Stomach (tissue), 9 donors: Measurements from ENCODE around the gene SHANK1. TPM values are rescaled to one million over a fixed set of nuclear protein-coding genes. Genes with fewer than 3 reads are reported as not detected.

Experiments used
- DNase-seq, 2 donors: peaks; one replicate each; pipeline versions ENCODE4 v3.0.0 to v3.0.0-alpha.2; 2013 to 2019
- H3K27ac ChIP-seq, 5 donors: fragments of 200-600 bp in 4 of 5; sonication (generic) in 4 of 5; one replicate each; pipeline ENCODE4 v1.5.1; 2013 to 2019; ENCODE audit warnings: mild to moderate bottlenecking in 1 of 5, moderate library complexity in 1 of 5
- H3K27me3 ChIP-seq, 3 donors: fragments of 200-600 bp; sonication (generic); one replicate each; pipeline ENCODE4 v1.5.1; 2017 to 2019; ENCODE audit warnings: mixed run types in 1 of 3
- H3K36me3 ChIP-seq, 4 donors: fragments of 200-600 bp; sonication (generic); 1 replicate in 3 of 4; 2 replicates in 1 of 4; pipeline ENCODE4 v1.5.1; 2016 to 2019
- H3K4me1 ChIP-seq, 4 donors: fragments of 200-600 bp; sonication (generic); one replicate each; pipeline ENCODE4 v1.5.1; 2016 to 2019
- H3K4me3 ChIP-seq, 4 donors: fragments of 200-600 bp; sonication (generic) in 3 of 4; one replicate each; pipeline ENCODE4 v1.5.1; 2016 to 2019; ENCODE audit warnings: mild to moderate bottlenecking in 1 of 4
- H3K9me3 ChIP-seq, 4 donors: fragments of 200-600 bp; sonication (generic); one replicate each; pipeline ENCODE4 v1.5.1; 2016 to 2019
- CTCF ChIP-seq, 7 experiments: fragments of 450-650 bp in 4 of 7; fragments of 200-600 bp in 3 of 7; sonication (generic) in 3 of 7; IDR thresholded peaks; one replicate each; pipeline ENCODE4 v1.5.1; 2016 to 2019; ENCODE audit warnings: antibody characterized with exemption in 7 of 7, control low read depth in 2 of 7, mild to moderate bottlenecking in 1 of 7
- EP300 ChIP-seq: sonication (generic); formaldehyde crosslinking; IDR thresholded peaks from one replicate; pipeline ENCODE4 v1.6.1; 2017; ENCODE audit warnings: antibody characterized with exemption
- POLR2A ChIP-seq, 4 donors: fragments of 450-650 bp; IDR thresholded peaks; one replicate each; pipeline ENCODE4 v1.6.1; 2016; ENCODE audit warnings: antibody characterized with exemption in 4 of 4, control low read depth in 2 of 4, mild to moderate bottlenecking in 1 of 4, moderate library complexity in 1 of 4
- POLR2AphosphoS5 ChIP-seq, 3 donors: sonication (generic); formaldehyde crosslinking; IDR thresholded peaks; one replicate each; pipeline ENCODE4 v1.6.1; 2016; ENCODE audit warnings: antibody characterized with exemption in 3 of 3
- WGBS, 5 donors: extraction: QIAGEN DNeasy Blood & Tissue Kit in 3 of 5; methylation state at CpG; one replicate each; pipeline versions ENCODE4 v1.1.5 to v1.1.7; 2013 to 2018; 5-methylcytosine and 5-hydroxymethylcytosine counted together
- intact Hi-C: fragments of 100-400 bp; cut with DNase I; formaldehyde crosslinking; loops from one replicate; pipeline ENCODE4 v1.15.1; 2023; ENCODE audit warnings: low total_unique reads
- polyA plus RNA-seq, 3 donors: library from polyadenylated mRNA; stranded (reverse); fragments of 200-250 nt; gene quantifications; one replicate each; pipeline ENCODE4 v1.2.3, GENCODE V29; 2013
- total RNA-seq, 5 donors: library from RNA; depleted of rRNA; stranded (reverse); fragments of >200 nt; gene quantifications; one replicate each; pipeline versions ENCODE4 v1.1.0 to v1.2.3, GENCODE V29; 2014 to 2016
- donor health status: healthy with polysubstance abuse.
- donor health status: Bipolar disorder and iron deficiency.
- donor health status: healthy.

SHANK1 gene
- total and polyA plus RNA-seq, 8 donors: 0.15 to 1.5 (median 0.67) TPM; not detected in 4

DNA sequence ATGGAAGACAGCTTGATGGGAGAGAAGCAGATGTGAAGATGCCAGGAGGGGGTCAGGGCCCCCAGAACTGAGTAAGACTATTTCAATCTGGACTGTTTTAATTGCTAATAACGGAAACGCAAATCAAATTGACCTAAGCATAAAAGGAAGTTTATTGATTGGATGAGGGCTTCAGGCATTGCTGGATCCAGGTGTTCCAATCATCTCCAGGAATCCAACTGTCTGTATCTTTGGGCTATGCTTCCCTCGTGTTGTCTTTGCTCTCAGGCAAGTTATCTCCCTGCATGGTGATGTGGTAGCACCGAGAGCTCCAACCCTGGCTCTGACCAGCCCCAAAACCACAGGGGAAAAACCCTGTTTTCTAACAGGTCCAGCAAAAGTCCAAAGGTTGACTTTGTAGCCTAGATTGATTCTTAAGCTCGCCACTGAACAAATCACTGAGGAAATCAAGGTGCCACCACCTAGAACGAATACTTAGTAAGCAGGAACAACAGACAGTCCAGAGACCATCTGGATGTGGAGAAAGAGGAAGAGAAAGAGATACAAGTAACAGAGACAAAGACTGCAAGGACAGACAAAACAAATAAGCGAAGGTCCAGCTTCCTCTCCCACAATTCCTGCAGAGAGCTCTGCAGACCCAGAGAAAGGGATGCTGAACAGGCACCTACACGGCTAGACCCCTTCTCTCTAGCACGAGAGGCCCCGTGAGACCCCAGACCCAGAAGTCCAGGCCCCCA lies 71.6 kb downstream of the SHANK1 start:
- no peaks in the 10 kb centered on the region for H3K4me1 ChIP-seq
- no peak overlapping the region for H3K4me3 ChIP-seq
- intact Hi-C loops: no loop called here
- H3K27me3 ChIP-seq: peaks cover 2 to 93% (median 17%) of the 10 kb centered on the region in 3 donors
- WGBS, 5 donors: 55 to 64% (median 59%) methylated on average over 10 of the region's 10 CpGs
- no peaks in the 10 kb centered on the region for H3K9me3 ChIP-seq
- no peak overlapping the region for H3K27ac ChIP-seq
- no peak for DNase-seq
- no peak for TF ChIP-seq POLR2AphosphoS5 (IDR thresholded peaks at IDR 0.05)
- no peak for TF ChIP-seq POLR2A (IDR thresholded peaks at IDR 0.05)
- TF ChIP-seq CTCF (IDR thresholded peaks at IDR 0.05): no peak
- TF ChIP-seq EP300: no peak
- no peaks in the 10 kb centered on the region for H3K36me3 ChIP-seq

DNA sequence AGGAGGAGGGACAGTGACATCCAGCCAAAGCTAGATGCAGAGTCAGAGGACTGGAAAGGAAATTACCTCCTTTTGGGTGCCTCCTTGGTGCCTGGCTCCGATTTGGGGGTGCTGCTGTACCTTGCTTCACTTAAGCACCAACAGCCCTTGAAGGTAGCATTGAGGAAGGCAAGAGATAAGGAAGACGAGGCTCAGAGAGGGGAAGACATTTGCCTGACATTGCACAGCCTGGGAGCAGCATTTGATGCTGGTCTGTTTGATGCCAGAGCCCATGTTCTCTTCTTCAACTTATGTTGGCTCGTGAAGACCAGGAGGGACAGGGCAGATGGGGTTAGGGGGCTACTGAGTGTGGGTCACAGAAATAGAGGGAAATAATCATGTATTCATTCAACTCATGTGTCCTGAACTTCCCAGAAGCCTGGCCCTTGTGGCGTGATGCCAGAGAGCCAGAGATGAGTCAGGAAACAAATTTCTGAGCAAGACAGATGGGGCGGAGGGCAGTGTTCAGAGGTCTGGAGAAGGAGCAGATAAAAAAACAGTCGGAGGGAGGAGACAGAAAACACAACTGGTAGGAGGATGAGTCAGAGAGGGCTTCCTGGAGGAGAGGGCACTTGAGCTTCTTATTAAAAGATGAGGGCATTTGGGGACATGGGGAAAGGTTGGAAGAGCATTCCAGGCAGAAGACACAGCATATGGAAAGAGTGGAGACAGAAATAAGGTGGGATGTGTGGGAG lies 73.4 kb downstream of the SHANK1 start:
- Histone ChIP-seq H3K4me1 (no peaks in the 10 kb centered on the region), H3K4me3 (no peak overlapping the region), H3K9me3 (no peaks in the 10 kb centered on the region), H3K27me3 (peaks cover 2 to 95% (median 19%) of the 10 kb centered on the region in 3 donors), H3K27ac (no peak overlapping the region), H3K36me3 (no peaks in the 10 kb centered on the region)
- no peak for DNase-seq
- 38 to 53% (median 52%) methylated on average over 6 of the region's 6 CpGs for WGBS, 5 donors
- intact Hi-C loops: no loop called here
- TF ChIP-seq POLR2A (IDR thresholded peaks at IDR 0.05): no peak

GRCh38 chr19:50645107-50645506 lies 74.5 kb downstream of the SHANK1 start:
- H3K27me3 ChIP-seq: peaks cover 2 to 93% (median 25%) of the 10 kb centered on the region in 3 donors
- H3K4me3 ChIP-seq: no peak overlapping the region
- 72 to 82% (median 76%) methylated on average over 6 of the region's 6 CpGs for WGBS, 5 donors
- intact Hi-C loops: no loop called here
- no peak overlapping the region for H3K27ac ChIP-seq
- no peak for TF ChIP-seq POLR2A (IDR thresholded peaks at IDR 0.05)
- no peak for TF ChIP-seq POLR2AphosphoS5 (IDR thresholded peaks at IDR 0.05)
- no peak for TF ChIP-seq CTCF (IDR thresholded peaks at IDR 0.05)
- TF ChIP-seq EP300: no peak
- no peaks in the 10 kb centered on the region for H3K9me3 ChIP-seq
- no peak for DNase-seq
- peaks cover 0 to under 1% (median 0%) of the 10 kb centered on the region in 4 donors for H3K4me1 ChIP-seq
- H3K36me3 ChIP-seq: no peaks in the 10 kb centered on the region

GRCh38 chr19:50644315-50644915 lies 75.2 kb downstream of the SHANK1 start:
- H3K9me3 ChIP-seq: no peaks in the 10 kb centered on the region
- peaks cover 0 to 5% (median under 1%) of the 10 kb centered on the region in 4 donors for H3K4me1 ChIP-seq
- H3K27ac ChIP-seq: no peak overlapping the region
- H3K4me3 ChIP-seq: no peak overlapping the region
- TF ChIP-seq CTCF (IDR thresholded peaks at IDR 0.05) (no peak), POLR2A (IDR thresholded peaks at IDR 0.05) (no peak), POLR2AphosphoS5 (IDR thresholded peaks at IDR 0.05) (no peak), EP300 (no peak)
- WGBS, 5 donors: 31 to 44% (median 38%) methylated on average over 1 of the region's 1 CpG
- intact Hi-C loops: no loop called here
- DNase-seq: no peak
- H3K36me3 ChIP-seq: no peaks in the 10 kb centered on the region
- H3K27me3 ChIP-seq: peaks cover 2 to 93% (median 32%) of the 10 kb centered on the region in 3 donors
